ENCODE results near the gene RAPSN. TPM values are rescaled to one million over a fixed set of nuclear protein-coding genes. Genes with fewer than 3 reads are reported as not detected.

Gene RAPSN
- total RNA-seq, 1 donor = 0.43 TPM

- peak; percentile 97 for DNase-seq (ENCODE audit: low read depth)
- no peak overlapping the region for H3K4me3 ChIP-seq (ENCODE audit: low read depth, low read length)
- TF ChIP-seq CTCF (IDR thresholded peaks at IDR 0.05; ENCODE audit: insufficient read depth, low read depth, low read length) = no peak
Measured at GRCh38 chr11:47415949-47416472, 32.9 kb downstream of the RAPSN start.

DNA sequence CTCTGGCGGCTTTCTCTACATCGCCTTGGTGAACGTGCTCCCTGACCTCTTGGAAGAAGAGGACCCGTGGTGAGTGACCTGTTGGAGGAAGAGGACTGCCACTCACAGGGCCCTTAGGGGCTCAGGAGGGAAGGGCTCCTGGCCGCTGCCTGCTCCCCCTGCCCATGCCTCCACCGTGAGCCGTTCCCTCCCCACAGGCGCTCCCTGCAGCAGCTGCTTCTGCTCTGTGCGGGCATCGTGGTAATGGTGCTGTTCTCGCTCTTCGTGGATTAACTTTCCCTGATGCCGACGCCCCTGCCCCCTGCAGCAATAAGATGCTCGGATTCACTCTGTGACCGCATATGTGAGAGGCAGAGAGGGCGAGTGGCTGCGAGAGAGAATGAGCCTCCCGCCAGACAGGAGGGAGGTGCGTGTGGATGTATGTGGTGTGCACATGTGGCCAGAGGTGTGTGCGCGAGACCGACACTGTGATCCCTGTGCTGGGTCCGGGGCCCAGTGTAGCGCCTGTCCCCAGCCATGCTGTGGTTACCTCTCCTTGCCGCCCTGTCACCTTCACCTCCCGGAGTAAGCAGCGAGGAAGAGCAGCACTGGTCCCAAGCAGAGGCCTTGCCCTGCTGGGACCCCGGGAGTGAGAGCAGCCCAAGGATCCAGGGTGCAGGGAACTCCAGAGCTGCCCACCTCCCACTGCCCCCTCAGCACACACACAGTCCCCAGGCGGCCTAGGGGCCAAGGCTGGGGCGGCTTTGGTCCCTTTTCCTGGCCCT, 33.7 kb downstream of the RAPSN start:
- H3K4me3 ChIP-seq (ENCODE audit: low read depth, low read length) = no peak overlapping the region
- no peak for DNase-seq (ENCODE audit: low read depth)
- TF ChIP-seq CTCF (IDR thresholded peaks at IDR 0.05; ENCODE audit: insufficient read depth, low read depth, low read length) = no peak

DNA sequence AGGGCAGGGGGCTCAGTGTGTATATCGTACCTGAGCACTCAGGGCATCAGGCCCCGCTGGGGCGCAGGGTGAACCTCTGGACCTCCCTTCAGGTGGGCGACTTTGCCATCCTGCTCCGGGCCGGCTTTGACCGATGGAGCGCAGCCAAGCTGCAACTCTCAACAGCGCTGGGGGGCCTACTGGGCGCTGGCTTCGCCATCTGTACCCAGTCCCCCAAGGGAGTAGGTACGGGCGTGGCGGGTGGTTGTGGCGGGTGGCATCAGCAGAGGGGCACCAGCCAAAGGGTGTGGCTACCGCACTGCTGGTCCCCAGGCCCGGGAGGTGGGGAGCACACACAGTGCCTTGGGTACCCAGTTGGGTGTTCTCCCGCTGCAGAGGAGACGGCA, 34.3 kb downstream of the RAPSN start:
- no peak for DNase-seq (ENCODE audit: low read depth)
- TF ChIP-seq CTCF (IDR thresholded peaks at IDR 0.05; ENCODE audit: insufficient read depth, low read depth, low read length) = no peak

DNA sequence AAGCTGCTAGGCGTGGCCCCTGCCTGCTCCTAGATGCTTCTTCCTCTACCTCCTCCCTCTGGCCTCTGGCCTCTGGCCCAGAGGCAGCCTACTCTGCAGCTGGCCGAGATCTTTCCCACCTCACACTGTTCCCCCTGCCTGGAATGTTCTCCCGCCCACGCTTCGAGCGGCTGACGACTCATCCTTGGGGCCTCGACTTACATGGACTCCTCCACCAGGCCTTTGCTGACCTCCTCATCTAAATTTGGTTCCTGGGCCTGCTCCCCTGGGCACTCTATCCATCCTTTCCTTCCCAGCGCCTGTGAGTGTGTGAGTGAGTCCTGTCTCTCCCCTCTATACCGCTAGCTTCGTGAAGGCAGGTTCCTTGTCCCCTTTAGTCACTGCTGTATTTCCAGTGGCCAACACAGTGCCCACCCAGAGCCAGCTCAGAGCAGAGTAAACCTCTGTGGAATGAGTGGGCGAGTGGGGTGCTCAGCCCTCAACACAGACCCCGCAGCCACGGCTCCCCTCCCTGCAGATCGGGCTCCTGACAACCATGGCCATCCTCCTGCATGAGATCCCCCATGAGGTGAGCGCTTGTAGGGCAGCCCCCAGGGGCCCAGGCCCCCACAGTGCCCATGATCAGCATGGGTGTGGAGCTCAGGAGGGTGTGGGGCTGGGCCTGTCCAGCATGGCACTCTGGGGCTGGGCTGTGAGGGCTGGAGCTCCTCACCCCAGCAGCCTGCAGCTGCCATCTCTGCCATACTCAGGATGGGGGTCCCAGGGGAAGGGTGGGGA, 34.8 kb downstream of the RAPSN start:
- no peak for TF ChIP-seq CTCF (IDR thresholded peaks at IDR 0.05; ENCODE audit: insufficient read depth, low read depth, low read length)
- peak; percentile 86 for DNase-seq (ENCODE audit: low read depth)
- no peak overlapping the region for H3K4me3 ChIP-seq (ENCODE audit: low read depth, low read length)

More for the DNA sequence above, 34.3 kb downstream of the RAPSN start:
- no peak overlapping the region for H3K4me3 ChIP-seq (ENCODE audit: low read depth, low read length)

DNA sequence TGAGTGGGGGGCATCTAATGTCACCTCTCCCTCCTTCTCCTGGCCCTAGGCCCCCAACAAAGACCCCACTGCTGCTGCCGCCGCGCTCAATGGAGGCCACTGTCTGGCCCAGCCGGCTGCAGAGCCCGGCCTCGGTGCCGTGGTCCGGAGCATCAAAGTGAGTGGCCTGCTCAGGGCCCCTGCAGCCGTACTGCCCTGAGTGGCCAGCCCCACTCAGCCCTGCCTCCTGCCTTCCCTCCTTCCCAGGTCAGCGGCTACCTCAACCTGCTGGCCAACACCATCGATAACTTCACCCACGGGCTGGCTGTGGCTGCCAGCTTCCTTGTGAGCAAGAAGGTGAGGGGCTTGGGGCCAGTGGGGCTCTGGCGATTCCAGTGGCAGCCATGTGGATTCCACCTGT, 35.6 kb downstream of the RAPSN start:
- no peak overlapping the region for H3K4me3 ChIP-seq (ENCODE audit: low read depth, low read length)
- TF ChIP-seq CTCF (IDR thresholded peaks at IDR 0.05; ENCODE audit: insufficient read depth, low read depth, low read length) = no peak
- DNase-seq (ENCODE audit: low read depth) = no peak

- no peak for DNase-seq (ENCODE audit: low read depth)
- peak; percentile 74 for TF ChIP-seq CTCF (IDR thresholded peaks at IDR 0.05; ENCODE audit: insufficient read depth, low read depth, low read length)
Measured at GRCh38 chr11:47411884-47412746, 36.8 kb downstream of the RAPSN start.

More at GRCh38 chr11:47411884-47412746, 36.8 kb downstream of the RAPSN start:
- H3K4me3 ChIP-seq (ENCODE audit: low read depth, low read length) = no peak overlapping the region
